CD8-positive, alpha-beta memory T cell (primary cell): ENCODE results near the gene AGAP2. TPM values are rescaled to one million over a fixed set of nuclear protein-coding genes. Genes with fewer than 3 reads are reported as not detected.

Experiments
- CTCF ChIA-PET: fragments of 350-600 bp; sonication (Branson Sonifier 250); formaldehyde crosslinking; loops from one replicate; lab custom pipeline; 2021; ENCODE audit warnings: antibody characterized with exemption; lab: Charles Lee
- POLR2A ChIA-PET: fragments of 350-600 bp; sonication (Branson Sonifier 250); formaldehyde crosslinking; loops from one replicate; lab custom pipeline; 2021; ENCODE audit warnings: antibody characterized with exemption; lab: Charles Lee
- DNase-seq, 5 donors: peaks; one replicate each; pipeline versions ENCODE4 v3.0.0 to v3.0.0-alpha.2; 2020 to 2022; ENCODE audit warnings: mixed read lengths in 1 of 5
- H3K27ac ChIP-seq: one replicate; pipeline ENCODE4 v1.7.0; 2013; ENCODE audit warnings: low read depth, mild to moderate bottlenecking, low read length, moderate library complexity
- H3K27me3 ChIP-seq: 2 replicates; pipeline ENCODE4 v1.7.0; 2013; ENCODE audit warnings: low read length, mild to moderate bottlenecking; ENCODE audit not compliant: insufficient read depth, poor library complexity, severe bottlenecking
- H3K36me3 ChIP-seq: 2 replicates; pipeline ENCODE4 v1.7.0; 2013; ENCODE audit warnings: mild to moderate bottlenecking, low read length, moderate library complexity; ENCODE audit not compliant: insufficient read depth
- H3K4me1 ChIP-seq: 2 replicates; pipeline ENCODE4 v1.7.0; 2013; ENCODE audit warnings: mild to moderate bottlenecking, low read length, moderate library complexity; ENCODE audit not compliant: insufficient read depth
- H3K4me3 ChIP-seq: 2 replicates; pipeline ENCODE4 v1.7.0; 2013; ENCODE audit warnings: mild to moderate bottlenecking, low read length
- H3K9me3 ChIP-seq: 2 replicates; pipeline ENCODE4 v1.7.0; 2013; ENCODE audit warnings: mild to moderate bottlenecking, low read length
- H3K27ac Mint-ChIP-seq, 8 donors: one replicate each; pipeline ENCODE4 v1.8.0; 2020 to 2021; ENCODE audit warnings: mixed read lengths in 8 of 8, mild to moderate bottlenecking in 6 of 8, inconsistent platforms in 3 of 8, moderate library complexity in 3 of 8
- H3K27me3 Mint-ChIP-seq, 2 donors: one replicate each; pipeline ENCODE4 v1.8.0; 2020 to 2021; ENCODE audit warnings: mixed read lengths in 2 of 2, mild to moderate bottlenecking in 1 of 2, moderate library complexity in 1 of 2
- H3K36me3 Mint-ChIP-seq, 3 donors: one replicate each; pipeline ENCODE4 v1.8.0; 2020 to 2021; ENCODE audit warnings: mixed read lengths in 3 of 3, inconsistent platforms in 1 of 3, mild to moderate bottlenecking in 1 of 3
- H3K4me1 Mint-ChIP-seq, 3 donors: one replicate each; pipeline ENCODE4 v1.8.0; 2020 to 2021; ENCODE audit warnings: mixed read lengths in 3 of 3, inconsistent platforms in 1 of 3, mild to moderate bottlenecking in 1 of 3
- H3K4me3 Mint-ChIP-seq, 7 donors: one replicate each; pipeline ENCODE4 v1.8.0; 2020 to 2021; ENCODE audit warnings: mixed read lengths in 7 of 7, mild to moderate bottlenecking in 6 of 7, moderate library complexity in 4 of 7, inconsistent platforms in 2 of 7
- H3K9me3 Mint-ChIP-seq, 5 donors: one replicate each; pipeline ENCODE4 v1.8.0; 2020 to 2022; ENCODE audit warnings: mixed read lengths in 5 of 5, mild to moderate bottlenecking in 3 of 5, moderate library complexity in 2 of 5, inconsistent platforms in 1 of 5
- polyA plus RNA-seq: library from polyadenylated mRNA; unstranded; fragments of 300-500 nt; fragmentation: Illumina TruSeq; gene quantifications from one replicate; pipeline ENCODE4 v1.2.3, GENCODE V29; 2021
- total RNA-seq, 2 experiments: library from RNA; stranded (reverse); gene quantifications; one replicate each; pipeline ENCODE4 v1.2.3, GENCODE V29; 2021

The AGAP2 gene
- total and polyA plus RNA-seq, 3 experiments from 2014 or later, result 6.4 to 31.7 (median 29.9) TPM

DNA sequence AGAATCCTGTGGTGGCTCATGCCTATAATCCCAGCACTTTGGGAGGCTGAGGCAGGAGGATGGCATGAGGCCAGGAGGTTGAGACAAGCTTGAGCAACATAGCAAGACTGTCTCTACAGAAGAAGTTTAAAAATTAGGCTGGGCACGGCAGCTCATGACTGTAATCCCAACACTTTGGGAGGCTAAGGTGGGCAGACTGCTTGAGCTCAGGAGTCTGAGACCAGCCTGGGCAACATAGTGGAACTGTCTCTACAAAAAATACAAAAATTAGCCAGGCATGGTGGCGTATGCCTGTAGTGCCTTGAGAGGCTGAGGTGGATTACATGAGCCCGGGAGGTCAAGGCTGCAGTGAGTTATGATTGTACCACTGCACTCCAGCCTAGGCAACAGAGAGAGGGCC is 29.3 kb upstream of the AGAP2 start:
- Histone ChIP-seq H3K4me3 (no peak overlapping the region), H3K27ac (no peak overlapping the region), H3K4me1 (peaks cover 34% of the 10 kb centered on the region), H3K9me3 (no peaks in the 10 kb centered on the region), H3K27me3 (peaks cover 18% of the 10 kb centered on the region), H3K36me3 (no peaks in the 10 kb centered on the region)
- POLR2A ChIA-PET, result interaction anchor here (0.6 to 1.8 kb wide), 2 partner anchors 13 to 16 kb away, joined by 3 to 12 read pairs; partner anchors contain the start of genes CDK4 and MARCHF9
- CTCF ChIA-PET, result interaction anchor here (1.0 to 4.8 kb wide), 2 partner anchors 12 to 137 kb away, joined by 3 to 37 read pairs; partner anchors contain the start of gene MARCHF9
- Mint-ChIP-seq H3K27me3 (peaks cover 30 to 33% of the 10 kb centered on the region in 2 donors), H3K4me3 (peak overlapping the region in 1 of 7 donors; percentile 83), H3K4me1 (peaks cover 35 to 46% (median 37%) of the 10 kb centered on the region in 3 donors), H3K27ac (no peak overlapping the region), H3K36me3 (peaks cover 0 to 16% (median 10%) of the 10 kb centered on the region in 3 donors), H3K9me3 (peaks cover 0 to 6% (median 0%) of the 10 kb centered on the region in 5 donors)
- no peak for DNase-seq

- H3K36me3 Mint-ChIP-seq, result peaks cover 0 to 15% (median 10%) of the 10 kb centered on the region in 3 donors
- Histone ChIP-seq H3K27ac (no peak overlapping the region), H3K4me3 (no peak overlapping the region), H3K36me3 (no peaks in the 10 kb centered on the region), H3K27me3 (peaks cover 18% of the 10 kb centered on the region), H3K9me3 (no peaks in the 10 kb centered on the region), H3K4me1 (peaks cover 29% of the 10 kb centered on the region)
- POLR2A ChIA-PET, result interaction anchor here (0.6 to 1.8 kb wide), 2 partner anchors 12 to 15 kb away, joined by 3 to 12 read pairs; partner anchors contain the start of genes CDK4 and MARCHF9
- CTCF ChIA-PET, result interaction anchor here (1.0 to 4.8 kb wide), 2 partner anchors 11 to 137 kb away, joined by 3 to 37 read pairs; partner anchors contain the start of gene MARCHF9
- H3K27ac Mint-ChIP-seq, result no peak overlapping the region
- peaks cover 0 to 6% (median 0%) of the 10 kb centered on the region in 5 donors for H3K9me3 Mint-ChIP-seq
- DNase-seq, result no peak
- peaks cover 30 to 33% of the 10 kb centered on the region in 2 donors for H3K27me3 Mint-ChIP-seq
- peaks cover 34 to 44% (median 35%) of the 10 kb centered on the region in 3 donors for H3K4me1 Mint-ChIP-seq
- peak overlapping the region in 4 of 7 donors; percentile 5 to 90 (median 84) for H3K4me3 Mint-ChIP-seq
Measured at GRCh38 chr12:57767305-57767698, 28.8 kb upstream of the AGAP2 start.

GRCh38 chr12:57766464-57767304 is 28.1 kb upstream of the AGAP2 start, which contains the start of gene CYP27B1:
Gene CYP27B1 (minus strand): TSS chr12:57767078. CDS start chr12:57767041, 37 bp downstream.
- DNase-seq, result no peak
- Mint-ChIP-seq H3K36me3 (peaks cover 0 to 12% (median 10%) of the 10 kb centered on the region in 3 donors), H3K4me3 (peak within 1 kb of the TSS; percentile 83 to 90 (median 85)), H3K27me3 (peaks cover 30 to 33% of the 10 kb centered on the region in 2 donors), H3K9me3 (peaks cover 0 to 6% (median 0%) of the 10 kb centered on the region in 5 donors), H3K27ac (peak within 1 kb of the TSS in 3 of 8 donors; percentile 13 to 86 (median 44)), H3K4me1 (peaks cover 30 to 39% (median 32%) of the 10 kb centered on the region in 3 donors)
- ChIA-PET POLR2A (interaction anchor here (0.5 to 1.8 kb wide), 2 partner anchors 12 to 50 kb away, joined by 11 to 12 read pairs; partner anchors contain the start of gene MARCHF9), CTCF (interaction anchor here (2.4 to 4.8 kb wide), 3 partner anchors 11 to 15 kb away, joined by 8 to 37 read pairs (median 10); partner anchors contain the start of gene MARCHF9)
- H3K36me3 ChIP-seq, result no peaks in the 10 kb centered on the region
- H3K4me1 ChIP-seq, result peaks cover 29% of the 10 kb centered on the region
- peaks cover 18% of the 10 kb centered on the region for H3K27me3 ChIP-seq
- H3K4me3 ChIP-seq, result peak within 1 kb of the TSS; percentile 70
- no peak within 1 kb of the TSS for H3K27ac ChIP-seq
- no peaks in the 10 kb centered on the region for H3K9me3 ChIP-seq

DNA sequence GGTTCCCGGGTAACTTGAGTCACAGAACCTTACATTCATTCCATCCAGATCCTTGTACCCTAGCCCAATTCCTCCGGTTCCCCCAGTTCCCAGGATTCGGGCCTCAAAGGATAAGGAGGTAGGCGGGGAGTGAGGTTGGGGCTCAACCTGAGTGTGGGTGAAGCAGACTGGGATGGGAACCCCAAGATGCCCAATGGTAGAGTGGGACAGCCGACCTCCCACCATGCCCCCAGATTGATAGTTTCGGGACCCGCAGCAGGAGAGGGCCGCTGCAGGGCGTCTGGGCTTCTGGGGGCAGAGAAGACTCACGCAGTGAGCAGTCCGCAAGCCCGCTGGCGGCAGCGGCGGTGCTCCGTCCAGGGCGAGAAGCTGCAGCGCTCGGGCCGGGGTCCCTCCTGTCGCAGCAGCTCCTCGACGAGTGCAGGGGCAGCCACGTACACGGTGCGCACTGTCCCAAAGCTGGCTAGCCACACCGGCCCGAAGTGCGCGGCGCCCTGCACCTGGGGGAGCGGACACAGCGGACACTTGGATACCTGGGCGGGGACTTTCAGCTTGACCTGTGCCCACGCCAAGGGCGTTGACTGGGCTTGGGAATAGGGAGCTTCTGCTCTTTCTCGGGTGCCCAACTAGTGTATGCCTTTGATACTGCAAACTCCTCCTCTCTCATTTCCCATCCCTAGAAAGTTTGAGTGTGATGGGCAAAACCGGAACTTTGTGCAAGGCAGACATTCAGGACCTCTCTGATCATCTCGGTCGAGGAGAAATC is 27.3 kb upstream of the AGAP2 start:
- Mint-ChIP-seq H3K27me3 (peaks cover 30 to 33% of the 10 kb centered on the region in 2 donors), H3K36me3 (peaks cover 0 to 14% (median 10%) of the 10 kb centered on the region in 3 donors), H3K9me3 (peaks cover 0 to 6% (median 0%) of the 10 kb centered on the region in 5 donors)

DNA sequence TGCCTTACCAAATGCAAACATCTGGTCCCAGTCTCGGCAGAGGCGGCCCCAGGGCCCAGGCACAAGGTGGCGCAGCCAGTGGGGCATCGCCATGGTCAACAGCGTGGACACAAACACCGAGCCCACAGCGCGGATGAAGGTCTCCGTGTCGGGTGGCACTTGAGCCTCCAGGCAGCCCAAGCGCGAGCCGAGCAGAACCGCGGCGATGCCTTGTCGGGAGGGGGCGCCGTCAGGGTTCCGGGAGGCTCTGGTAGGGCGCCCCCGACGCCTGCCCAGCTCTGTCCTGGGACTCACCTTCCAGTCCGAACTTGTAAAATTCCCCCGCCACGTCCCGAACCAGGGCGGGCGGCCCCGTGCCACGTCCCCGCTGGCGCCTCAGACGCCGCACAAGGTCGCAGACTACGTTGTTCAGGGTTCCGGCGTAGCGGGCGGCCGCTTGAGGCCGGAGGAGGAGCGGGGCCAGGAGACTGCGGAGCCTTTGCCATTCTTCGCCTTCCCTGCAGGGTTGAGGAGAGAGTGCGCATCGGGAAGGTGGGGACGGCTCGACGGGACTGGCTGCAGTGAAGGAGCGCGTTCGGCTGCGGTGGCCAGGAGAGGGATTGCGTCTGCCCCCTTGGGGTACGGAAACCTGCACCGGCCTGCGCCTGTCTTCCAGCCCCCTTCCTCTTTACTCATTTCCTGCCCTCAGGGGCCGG is 26.6 kb upstream of the AGAP2 start:
- H3K27ac Mint-ChIP-seq, result peak overlapping the region in 4 of 8 donors; percentile 29 to 95 (median 82)
- H3K9me3 Mint-ChIP-seq, result peaks cover 0 to 6% (median 0%) of the 10 kb centered on the region in 5 donors
- peaks cover 19 to 30% (median 21%) of the 10 kb centered on the region in 3 donors for H3K4me1 Mint-ChIP-seq
- H3K36me3 ChIP-seq, result peaks cover 4% of the 10 kb centered on the region
- peaks cover 30 to 33% of the 10 kb centered on the region in 2 donors for H3K27me3 Mint-ChIP-seq
- DNase-seq, result peak in 4 of 5 donors; percentile 32 to 67 (median 41)
- peaks cover 18% of the 10 kb centered on the region for H3K27me3 ChIP-seq
- CTCF ChIA-PET, result interaction anchor here (0.8 to 4.8 kb wide), 9 partner anchors 9 to 139 kb away, joined by 3 to 37 read pairs (median 4); partner anchors contain the start of genes MARCHF9 and TSFM
- H3K9me3 ChIP-seq, result no peaks in the 10 kb centered on the region
- POLR2A ChIA-PET, result no interaction called here
- peaks cover 0 to 15% (median 10%) of the 10 kb centered on the region in 3 donors for H3K36me3 Mint-ChIP-seq
- H3K4me3 ChIP-seq, result peak overlapping the region; percentile 70
- H3K4me1 ChIP-seq, result peaks cover 24% of the 10 kb centered on the region
- peak overlapping the region; percentile 83 to 90 (median 85) for H3K4me3 Mint-ChIP-seq
- H3K27ac ChIP-seq, result no peak overlapping the region

More for the DNA sequence above, 27.3 kb upstream of the AGAP2 start:
- H3K4me3 ChIP-seq, result peak overlapping the region; percentile 70
- no peaks in the 10 kb centered on the region for H3K9me3 ChIP-seq
- H3K27ac ChIP-seq, result no peak overlapping the region
- H3K27ac Mint-ChIP-seq, result peak overlapping the region in 4 of 8 donors; percentile 13 to 86 (median 57)
- peak overlapping the region; percentile 83 to 90 (median 85) for H3K4me3 Mint-ChIP-seq
- CTCF ChIA-PET, result interaction anchor here (1.3 to 4.8 kb wide), 4 partner anchors 10 to 138 kb away, joined by 5 to 37 read pairs (median 9); partner anchors contain the start of gene MARCHF9
- H3K4me1 ChIP-seq, result peaks cover 24% of the 10 kb centered on the region
- peaks cover 18% of the 10 kb centered on the region for H3K27me3 ChIP-seq
- POLR2A ChIA-PET, result interaction anchor here (0.5 to 1.8 kb wide), 2 partner anchors 11 to 50 kb away, joined by 11 to 12 read pairs; partner anchors contain the start of gene MARCHF9
- DNase-seq, result no peak
- H3K4me1 Mint-ChIP-seq, result peaks cover 24 to 31% (median 24%) of the 10 kb centered on the region in 3 donors
- peaks cover under 1% of the 10 kb centered on the region for H3K36me3 ChIP-seq

GRCh38 chr12:57764662-57765002 is 26.1 kb upstream of the AGAP2 start:
- Mint-ChIP-seq H3K36me3 (peaks cover under 1 to 16% (median 6%) of the 10 kb centered on the region in 3 donors), H3K4me3 (peak overlapping the region; percentile 83 to 90 (median 85)), H3K4me1 (peaks cover 24 to 36% (median 26%) of the 10 kb centered on the region in 3 donors), H3K27ac (peak overlapping the region in 1 of 8 donors; percentile 3), H3K9me3 (peaks cover 0 to 6% (median 0%) of the 10 kb centered on the region in 5 donors), H3K27me3 (peaks cover 30 to 33% of the 10 kb centered on the region in 2 donors)
- Histone ChIP-seq H3K4me1 (peaks cover 24% of the 10 kb centered on the region), H3K36me3 (peaks cover 4% of the 10 kb centered on the region), H3K9me3 (no peaks in the 10 kb centered on the region), H3K27ac (no peak overlapping the region), H3K4me3 (peak overlapping the region; percentile 70), H3K27me3 (peaks cover 18% of the 10 kb centered on the region)
- DNase-seq, result no peak
- ChIA-PET POLR2A (no interaction called here), CTCF (interaction anchor here (0.8 to 4.8 kb wide), 9 partner anchors 8 to 140 kb away, joined by 3 to 37 read pairs (median 4); partner anchors contain the start of genes MARCHF9 and TSFM)
